Islet precursor cell (in vitro differentiated cells): ENCODE measurements around the gene RALGPS2.

Experiments used
- DNase-seq: peaks from one replicate; pipeline ENCODE4 v3.0.0-alpha.2; 2018

Gene RALGPS2

DNA sequence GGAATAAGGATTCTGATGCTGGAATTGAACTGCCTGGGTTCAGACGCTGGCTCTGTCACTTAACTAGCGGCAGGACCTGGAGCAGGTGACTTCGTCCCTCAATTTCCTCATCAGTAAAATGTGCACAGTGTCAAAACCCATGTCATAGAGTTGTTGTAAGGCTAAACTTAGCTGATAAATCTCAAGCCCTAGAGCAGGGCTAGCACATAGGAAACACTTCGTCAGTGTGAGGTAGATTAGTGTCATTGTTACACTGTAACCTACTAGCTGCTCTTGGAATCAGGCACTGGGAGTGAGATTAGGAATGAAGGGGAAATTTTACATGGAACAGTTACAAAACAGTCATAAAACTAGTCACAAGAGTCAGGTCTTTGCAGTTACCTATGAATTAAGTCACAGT lies 202.0 kb downstream of the RALGPS2 start:
- no peak for DNase-seq

DNA sequence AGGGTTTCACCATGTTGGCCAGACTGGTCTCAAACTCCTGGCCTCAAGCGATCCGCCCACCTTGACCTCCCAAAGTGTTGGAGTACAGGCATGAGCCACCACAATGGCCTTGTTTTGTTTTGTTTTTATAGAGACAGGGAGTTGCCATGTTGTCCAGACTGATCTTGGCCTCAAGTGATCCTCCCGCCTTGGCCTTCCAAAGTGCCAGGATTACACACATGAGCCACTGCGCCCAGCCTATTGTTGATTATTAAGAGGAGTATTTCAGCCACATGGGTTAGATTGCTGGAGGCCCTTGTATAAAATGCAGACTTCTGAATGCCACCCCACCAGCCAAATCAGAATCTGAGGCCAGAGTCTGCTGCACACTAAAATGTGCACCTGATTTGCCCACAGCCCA lies 203.0 kb downstream of the RALGPS2 start:
- DNase-seq, result no peak

DNA sequence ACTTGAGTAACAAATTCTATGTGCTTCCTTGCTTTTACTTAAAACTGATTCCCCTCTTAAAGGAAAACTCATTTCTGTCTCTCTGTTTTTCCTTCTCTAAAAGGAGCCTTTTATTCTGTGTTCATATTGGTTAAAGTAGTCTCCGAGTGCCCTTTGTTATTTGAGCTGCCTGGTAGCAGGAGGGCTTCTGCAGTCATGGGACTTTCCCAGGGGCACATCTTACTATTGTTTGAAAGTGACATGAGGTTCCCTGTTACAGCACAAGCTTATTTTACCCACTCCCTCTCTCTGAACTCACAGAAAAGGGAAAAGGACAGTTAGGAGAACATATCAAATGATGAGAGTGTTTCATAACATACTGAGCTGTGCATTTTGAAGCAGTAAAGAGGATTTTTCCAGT lies 203.9 kb downstream of the RALGPS2 start:
- DNase-seq, result no peak

DNA sequence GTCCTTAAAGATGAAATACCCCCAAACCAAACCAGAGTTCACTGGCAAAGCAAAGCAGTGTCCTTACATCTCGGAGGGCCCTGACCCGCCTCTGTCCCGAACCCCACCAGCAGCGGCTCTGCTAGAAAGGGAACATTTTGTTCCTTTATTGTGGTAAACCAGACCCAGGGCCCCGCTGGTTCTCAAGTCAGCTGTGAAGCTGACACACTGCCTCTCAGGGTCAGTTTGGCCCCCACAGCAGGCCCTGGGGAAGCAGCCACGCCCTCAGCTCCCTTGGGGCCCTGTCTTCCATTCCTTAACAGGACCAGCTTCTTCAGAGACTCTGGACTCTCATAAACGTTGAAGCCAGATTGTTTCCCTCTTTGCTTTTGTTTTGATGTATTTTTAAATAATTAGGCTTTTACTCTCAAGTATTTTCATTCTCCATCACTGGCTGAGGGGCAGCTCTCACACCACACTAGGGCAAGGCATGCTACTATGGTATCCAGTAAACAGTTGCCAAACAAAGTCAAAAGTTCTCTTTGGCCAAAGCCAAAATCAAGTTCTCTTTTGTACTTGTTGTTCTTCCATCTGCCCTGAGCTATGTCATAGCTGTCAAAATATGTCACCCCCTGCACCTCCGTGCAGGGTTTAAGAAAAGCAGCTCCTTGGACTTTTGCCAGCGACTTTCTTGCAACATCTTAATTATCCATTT lies 207.0 kb downstream of the RALGPS2 start:
- DNase-seq, result no peak

DNA sequence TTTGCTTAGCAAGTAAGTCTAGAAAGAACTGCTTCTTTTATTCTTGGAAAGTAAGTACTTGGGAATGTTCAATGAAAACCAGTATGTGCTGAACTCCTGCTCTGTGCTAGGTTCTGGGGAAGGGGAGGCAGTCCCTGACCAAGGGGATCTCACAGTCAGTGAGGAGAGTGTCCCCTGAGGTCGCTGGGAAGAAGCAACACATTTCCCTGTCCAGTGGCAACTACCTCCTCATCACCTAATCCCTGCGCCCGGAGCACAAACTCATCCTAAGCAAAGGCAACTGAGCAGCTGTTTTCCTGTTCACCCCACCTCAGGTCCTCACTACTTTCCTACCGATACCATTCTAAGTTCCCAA lies 207.5 kb downstream of the RALGPS2 start:
- no peak for DNase-seq

DNA sequence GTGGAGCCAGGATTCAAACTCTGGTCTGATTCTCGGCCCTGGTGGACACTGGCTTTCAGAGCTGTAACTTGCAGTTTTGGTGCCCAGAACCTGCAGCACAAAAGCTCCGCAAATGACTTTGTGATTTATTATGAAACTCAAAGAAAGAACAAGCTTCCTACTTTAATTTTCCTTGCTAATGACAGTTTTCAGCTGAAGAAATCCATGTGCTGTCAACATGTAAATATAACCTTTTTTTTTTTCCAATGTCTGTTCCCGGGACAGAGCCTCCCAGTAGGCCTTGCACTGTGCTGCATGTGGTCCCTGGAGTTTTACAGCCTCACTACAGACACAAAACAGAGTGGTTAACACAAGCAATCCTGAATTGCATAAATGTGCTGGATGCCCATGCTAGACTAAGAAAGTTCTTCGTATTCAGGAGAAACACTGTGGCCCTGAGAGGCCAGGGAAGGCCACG lies 208.1 kb downstream of the RALGPS2 start:
- DNase-seq, result no peak

DNA sequence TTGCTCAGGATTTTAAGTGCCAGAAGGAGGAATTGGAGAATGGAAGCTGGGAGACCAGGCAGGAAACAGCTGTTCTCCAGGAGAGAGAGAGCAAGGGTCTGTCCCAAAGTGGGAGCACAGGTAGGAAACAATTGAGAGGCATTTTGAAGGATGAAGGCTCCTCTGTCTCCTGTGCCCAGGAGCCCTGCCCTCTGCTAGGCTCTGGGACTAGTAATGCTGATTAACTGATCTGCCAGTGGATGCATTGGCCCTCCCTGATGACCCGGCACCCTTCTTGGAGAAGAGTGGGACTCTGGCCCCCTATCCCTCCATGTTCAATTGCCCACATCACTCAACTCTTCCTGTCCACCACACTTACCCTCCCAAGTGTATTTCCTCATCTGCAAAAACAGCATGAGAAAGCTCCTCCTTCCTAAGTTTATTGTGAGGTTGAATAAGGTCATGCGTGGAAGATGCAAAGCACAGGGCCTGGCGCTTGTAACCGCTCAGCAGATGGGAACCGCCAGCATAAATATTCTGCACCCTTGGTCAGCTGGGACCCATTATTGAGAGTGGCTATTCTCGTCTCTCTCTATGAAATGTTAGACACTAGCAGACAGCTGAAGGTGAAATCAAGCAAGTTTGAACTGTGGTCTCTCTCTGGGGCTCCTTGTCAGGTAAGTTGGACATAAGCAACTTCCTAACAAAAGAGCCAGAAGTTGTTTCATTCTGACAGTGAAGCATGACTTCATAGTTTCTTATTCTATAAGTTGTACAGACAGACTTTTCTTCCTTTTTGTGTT lies 208.9 kb downstream of the RALGPS2 start:
- no peak for DNase-seq

DNA sequence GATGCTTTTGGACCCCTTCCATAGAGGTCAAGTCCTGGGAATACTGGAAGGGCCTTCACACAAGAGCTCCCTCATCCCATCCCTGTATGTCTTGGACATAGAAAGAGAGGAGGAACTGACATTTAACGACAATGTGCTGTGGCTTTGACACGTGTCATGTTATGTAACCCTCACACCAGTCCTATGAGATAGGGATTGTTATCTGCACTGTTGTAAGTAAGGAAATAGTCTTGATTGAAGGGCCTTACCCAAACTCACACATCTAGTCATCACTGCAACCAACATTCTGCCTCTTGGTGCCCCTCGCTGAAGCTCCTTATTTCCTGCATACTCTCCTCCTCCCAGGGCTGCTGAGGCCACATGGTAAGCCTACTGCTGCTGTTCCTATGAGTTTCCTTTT lies 209.5 kb downstream of the RALGPS2 start:
- DNase-seq, result no peak

DNA sequence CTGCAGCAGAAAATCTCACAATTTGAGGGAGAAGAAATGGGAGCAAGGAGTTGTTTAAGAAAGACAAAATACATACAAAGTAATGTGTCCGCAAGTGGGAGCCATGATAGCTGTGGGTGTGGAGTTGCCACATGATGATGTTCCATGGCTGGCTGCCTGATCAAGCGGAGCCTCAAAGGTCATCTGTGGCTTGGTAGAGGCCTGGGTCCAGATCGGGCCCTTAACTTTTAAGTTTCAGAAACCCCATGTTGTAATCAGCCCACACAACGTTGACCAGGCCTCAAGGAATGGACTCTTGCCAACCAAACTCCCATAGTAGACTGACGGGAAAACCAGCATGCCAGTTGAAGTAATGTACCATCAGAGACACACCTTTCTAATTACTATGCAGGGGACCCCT lies 210.6 kb downstream of the RALGPS2 start:
- no peak for DNase-seq

DNA sequence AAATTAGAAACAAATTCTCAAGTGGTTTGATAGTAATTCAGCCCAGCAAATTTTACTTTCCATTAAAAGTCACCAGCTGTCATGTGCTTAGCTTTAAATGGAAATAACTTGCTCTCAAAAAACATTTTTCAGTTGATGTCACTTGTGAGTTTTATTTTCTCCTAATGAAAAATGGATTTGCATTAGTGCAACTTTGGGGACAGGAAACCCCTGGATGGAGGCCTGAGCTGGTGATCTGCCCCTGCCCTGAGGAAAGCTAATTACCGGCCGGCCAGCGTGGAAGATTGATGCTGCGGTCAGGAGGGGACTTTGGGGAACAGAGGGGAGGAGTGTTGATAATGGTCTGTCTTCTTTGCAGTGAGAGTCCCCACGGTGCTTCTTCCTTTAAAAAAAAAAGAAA lies 212.7 kb downstream of the RALGPS2 start:
- no peak for DNase-seq

DNA sequence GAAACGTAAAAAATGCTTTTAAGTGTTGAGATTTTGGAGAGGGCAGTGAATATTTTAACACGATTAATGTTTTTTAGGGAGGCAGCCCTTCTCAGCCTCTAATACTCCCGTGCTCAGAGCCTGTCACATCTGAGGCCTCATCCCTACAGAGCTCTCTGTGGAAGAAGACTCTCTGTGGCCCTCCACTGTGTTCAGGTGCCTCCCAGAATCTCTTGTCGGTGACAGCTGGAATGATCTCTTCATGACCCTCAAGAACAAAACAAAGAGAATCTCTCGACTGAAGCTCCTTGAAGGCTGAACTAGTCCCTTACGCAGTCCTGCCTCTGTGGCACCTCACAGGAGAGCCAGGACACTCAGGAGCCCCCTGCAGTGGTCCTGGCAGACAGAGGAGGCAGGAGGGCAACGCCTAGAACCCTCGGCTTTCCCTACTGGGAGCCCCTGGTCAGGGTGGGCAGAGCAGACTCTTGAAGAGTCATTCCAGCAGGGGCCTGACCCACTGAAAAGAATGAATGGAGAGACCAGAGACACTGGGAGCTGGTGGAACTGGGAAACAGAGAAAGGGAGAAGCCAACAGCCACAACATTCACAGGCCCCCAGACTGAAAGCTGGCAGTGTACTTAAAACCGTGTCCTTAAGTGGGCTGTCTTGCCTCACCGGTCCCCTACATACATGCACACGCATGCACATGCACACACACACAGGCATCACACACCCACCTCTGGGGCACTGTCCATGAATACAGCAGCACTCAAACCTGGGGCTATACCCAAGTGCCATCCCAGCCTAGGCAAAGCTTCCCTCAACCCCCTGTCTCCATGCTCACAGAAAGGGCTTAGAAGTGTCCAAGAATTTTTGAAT lies 213.3 kb downstream of the RALGPS2 start:
- no peak for DNase-seq

DNA sequence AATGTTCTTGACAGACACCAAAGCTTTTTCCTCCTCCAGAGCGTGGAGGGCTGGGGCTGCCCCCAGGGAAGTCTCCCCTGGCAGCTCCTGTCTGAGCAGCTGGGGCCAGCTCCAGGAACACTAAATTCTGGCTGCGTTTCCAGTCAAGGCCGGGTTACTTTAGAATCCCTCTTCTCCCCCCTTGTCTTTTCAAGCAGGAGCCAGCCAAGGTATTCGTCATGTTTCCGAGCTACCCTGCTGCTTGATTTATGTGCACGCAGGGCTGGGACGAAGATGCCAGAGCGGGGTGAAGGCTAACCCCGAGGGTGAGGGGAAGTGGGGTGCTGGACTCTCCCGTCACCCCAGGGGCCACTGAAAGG lies 213.9 kb downstream of the RALGPS2 start:
- DNase-seq, result no peak

DNA sequence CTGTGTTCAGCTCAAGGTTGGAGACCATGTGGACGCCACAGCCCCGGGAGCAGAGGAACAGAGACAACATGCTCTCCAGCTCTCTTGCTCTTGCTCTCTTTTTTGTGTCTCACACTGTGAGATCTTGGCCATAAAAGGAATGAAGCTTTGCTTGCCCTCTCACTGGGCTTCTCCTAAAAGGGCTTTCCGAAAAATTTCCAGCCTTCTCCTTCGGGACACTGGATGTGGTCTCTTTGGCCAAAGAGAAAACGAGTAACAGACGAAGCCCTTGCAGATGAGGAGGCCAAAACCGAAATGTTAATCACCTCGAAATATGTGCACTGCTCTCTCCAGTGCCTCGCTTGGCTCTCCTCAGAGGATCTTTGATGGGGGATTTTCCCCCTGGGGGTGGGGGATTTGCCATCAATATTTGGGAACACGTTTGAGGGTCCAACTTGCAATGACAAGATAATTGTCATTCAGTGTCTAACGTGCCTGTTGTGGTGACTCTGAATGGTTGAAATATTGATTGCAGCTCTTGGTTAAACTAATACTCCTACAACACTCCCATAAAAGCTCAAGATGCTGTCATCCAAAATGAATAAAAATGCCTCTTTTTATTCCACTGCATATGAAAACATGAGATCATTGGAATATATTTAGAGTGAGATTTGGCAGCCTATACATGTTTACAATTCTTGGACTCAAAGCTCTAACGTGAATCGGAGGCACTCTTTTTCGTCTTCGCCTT lies 214.5 kb downstream of the RALGPS2 start:
- no peak for DNase-seq

DNA sequence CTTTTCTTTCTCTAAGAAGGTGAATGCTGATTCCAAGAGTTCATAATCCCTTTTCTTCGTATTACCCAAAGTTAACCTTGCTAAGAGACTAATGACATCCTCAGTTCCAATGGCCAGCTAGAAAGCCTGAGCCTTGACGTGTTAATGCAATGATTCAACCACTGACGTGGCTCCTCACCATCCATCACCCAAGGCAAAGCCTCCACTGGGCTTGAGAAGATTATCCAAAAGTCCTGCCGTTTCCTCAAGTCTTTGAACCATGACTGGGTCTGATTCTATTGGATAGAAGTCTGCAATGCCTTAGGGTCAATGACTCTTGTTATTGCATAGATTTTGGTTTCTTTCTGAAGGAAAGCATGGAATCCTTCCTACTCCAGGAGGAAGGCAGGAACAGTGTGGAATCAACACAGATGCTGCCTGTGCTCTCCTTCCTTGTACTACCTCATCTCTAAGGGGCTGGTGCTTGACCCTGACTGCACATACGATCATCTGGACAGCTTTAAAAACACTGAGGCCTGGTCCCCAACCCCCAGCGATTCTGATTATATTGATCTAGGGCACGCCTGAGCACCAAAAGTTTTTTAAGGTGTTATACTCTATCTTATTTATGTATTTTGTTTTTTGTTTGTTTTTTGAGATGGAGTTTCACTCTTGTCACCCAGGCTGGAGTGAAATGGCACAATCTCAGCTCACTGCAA lies 215.2 kb downstream of the RALGPS2 start:
- no peak for DNase-seq

DNA sequence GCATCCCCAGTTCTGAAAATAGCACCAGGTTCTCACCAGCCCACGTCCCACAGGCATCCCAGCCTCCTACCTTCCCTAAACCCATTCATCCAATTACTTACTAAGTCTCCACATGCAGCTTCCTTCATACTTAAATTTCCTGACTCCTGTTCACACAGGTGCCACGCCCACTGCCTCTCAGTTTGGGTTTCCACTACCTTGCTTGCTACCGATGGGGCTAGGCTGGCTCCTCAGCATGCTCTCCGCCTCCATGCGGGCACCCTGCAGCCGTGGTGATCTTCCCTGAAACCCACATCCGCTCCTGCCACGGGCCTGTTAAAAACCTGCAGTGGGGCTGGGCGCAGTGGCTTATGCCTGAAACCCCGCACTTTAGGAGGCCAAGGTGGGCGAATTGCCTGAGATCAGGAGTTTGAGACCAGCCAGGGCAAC lies 216.2 kb downstream of the RALGPS2 start:
- DNase-seq, result no peak

DNA sequence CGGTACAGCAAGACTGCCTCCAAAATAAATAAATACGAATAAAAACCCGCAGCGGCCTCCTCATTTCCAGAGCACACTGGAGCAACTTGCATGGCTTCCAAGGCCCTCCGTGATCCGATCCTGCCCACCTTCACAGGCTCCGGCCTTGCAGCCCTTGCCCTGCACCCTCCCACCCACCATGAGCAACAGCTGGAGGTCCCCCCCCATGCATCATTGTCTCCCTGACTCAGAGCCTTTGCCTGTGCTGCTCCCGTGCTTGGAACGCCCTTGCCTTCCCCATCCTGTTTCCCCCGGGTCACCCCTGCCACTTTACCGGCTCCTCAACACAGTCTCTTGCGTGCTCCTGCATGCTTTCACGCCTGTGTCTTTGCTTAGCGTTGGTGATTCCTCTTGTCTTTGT lies 216.8 kb downstream of the RALGPS2 start:
- DNase-seq, result no peak

DNA sequence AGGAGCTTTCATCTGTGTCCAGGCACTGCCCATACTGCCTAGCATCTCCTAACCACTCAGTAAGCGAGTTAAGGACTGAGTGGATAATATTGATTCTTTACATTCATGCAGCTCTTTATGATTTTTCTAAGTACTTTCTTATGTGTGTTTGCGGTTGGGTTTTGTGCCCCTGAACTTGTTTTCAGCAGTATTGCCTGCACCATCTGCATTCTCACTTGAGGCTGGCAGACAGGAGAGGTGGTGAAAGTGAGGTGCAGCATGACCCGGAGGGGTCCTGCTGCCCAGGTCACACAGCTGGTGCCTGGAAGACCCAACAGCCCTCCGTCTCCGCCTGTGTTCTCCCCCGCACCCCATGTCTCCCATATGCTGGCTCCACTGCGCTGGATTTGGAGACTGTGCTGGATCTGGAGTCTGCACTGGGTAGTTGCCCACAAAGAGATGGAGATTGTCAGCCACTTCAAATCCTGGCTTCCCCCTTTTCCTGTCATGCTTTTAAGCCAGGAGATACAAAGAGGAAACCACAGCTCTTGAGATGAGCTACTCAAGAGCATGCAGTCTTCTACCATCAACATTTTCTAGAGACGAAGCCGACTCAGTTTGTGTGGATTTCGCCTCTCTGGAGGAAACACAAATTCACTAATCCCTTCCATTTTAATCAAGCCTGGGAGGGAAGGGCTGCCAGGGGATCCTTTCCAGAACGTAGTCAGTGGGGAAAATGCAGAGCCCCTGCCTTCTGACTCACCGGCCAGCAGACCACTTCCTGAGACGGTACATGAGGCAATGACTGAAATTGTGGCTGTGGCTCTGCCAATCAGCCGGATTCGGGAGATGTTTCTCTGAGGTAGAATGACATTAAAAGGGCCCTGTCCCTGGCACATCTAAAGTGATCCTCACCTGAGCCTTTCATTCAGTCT lies 217.5 kb downstream of the RALGPS2 start:
- DNase-seq, result peak; percentile 81

DNA sequence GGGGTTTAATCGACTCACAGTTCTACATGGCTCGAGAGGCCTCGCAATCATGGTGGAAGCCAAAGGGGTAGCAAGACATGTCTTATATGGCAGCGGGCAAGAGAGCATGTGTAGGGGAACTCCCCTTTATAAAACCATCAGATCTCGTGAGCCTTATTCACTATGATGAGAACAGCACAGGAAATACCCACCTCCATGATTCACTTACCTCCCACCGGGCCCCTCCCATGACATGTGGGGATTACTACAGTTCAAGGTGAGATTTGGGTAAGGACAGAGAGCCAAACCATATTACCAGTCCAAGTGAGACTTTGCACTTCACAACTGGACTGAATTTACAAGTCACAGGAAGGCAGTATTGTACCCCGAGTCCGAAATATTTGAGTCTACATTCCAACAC lies 219.7 kb downstream of the RALGPS2 start:
- DNase-seq, result no peak

DNA sequence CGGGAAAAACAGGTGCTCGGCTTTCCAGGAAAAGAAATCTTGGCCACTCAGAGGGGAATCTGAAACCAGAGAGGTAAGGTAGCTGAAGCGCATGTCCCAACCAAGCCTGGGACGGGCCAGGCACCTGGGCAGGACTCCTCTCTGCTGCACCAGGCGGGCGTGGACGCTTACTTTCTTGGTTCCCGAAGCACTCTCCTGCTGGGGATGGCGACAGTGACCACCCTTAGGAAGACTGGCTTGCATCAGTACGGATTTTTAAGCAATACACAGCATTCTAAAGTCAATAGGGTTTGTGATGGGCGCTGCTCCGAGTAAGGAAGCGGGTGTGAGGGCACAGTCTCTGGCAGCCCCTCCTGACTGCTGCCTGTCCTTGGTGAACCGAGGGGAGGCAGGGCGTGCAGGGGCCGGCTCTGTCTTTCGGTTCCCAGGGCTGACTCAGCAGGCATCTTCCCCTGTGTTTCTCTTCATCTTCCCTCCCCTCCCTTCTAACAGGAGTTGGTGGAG lies 220.8 kb downstream of the RALGPS2 start:
- DNase-seq, result peak; percentile 62

DNA sequence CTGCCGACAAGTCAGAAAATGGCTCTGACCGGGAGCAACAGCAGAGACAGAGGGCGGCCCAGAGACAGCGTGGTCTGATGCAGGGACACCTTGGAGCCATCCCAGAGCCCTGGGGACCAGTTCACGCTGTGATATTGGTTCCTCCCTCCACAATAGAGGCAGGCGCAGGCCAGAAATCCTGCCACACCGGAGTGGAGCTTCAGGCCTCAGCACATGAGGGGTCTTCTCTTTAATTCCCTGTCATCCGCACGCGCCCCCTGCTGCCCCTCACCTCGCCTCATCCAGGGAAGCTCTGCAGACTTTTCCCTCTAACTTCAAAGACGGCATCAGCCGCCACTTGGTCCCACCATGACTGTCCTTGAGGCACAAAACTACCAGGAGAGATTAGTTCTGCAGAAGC lies 221.4 kb downstream of the RALGPS2 start:
- peak; percentile 38 for DNase-seq
